ENCODE results near the gene CCDC122.
A peak's percentile ranks its signal among the peaks of the same experiment; 100 is the strongest.

Gene CCDC122

DNA sequence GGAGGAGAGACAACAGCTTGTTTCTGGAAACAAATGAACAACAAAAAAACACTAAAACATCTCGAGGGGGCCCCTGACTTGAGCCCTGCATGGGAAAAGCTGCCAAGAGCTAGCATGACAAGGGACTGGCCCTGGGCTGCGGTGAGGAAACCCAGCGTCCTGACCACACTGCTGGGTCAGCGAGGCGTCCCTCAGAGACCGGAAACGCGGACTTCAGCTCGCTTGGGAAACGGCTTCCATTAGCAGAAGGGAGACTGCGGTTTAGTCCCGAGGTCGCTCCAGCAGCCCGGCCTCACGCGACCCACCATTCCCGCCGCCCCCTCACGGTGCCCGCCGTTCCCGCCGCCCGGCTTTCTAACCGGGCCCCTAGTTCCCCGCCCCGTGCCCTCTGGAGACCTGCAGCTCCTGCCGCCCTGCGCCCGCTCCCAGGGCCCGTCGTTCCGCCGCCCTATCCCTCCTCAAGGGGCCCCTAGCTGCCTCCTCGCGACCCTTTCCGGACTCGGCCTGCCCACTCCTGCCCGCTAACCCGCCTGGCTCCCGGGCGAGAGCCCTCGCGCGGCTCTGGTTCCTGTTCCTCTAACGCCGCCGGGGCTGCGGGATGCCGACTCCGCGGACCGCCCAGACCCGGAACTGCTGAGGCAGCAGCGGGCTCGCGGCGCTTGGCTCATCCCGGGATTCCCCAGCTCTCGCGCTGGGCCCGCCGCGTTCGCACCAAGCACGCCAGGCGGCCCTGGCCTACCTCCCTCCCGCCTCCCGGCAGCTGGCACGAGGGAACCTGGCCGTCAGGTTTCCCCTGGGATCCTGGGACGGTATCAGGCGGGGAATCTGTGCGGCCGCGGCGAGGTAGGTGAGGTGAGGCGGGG, at the start of gene CCDC122:
Gene CCDC122, minus strand, starts transcription at position 849 of the 863 bp plus-strand sequence. CDS start 10,364 bp downstream, outside the sequence.
- peak; percentile 83 for DNase-seq

DNA sequence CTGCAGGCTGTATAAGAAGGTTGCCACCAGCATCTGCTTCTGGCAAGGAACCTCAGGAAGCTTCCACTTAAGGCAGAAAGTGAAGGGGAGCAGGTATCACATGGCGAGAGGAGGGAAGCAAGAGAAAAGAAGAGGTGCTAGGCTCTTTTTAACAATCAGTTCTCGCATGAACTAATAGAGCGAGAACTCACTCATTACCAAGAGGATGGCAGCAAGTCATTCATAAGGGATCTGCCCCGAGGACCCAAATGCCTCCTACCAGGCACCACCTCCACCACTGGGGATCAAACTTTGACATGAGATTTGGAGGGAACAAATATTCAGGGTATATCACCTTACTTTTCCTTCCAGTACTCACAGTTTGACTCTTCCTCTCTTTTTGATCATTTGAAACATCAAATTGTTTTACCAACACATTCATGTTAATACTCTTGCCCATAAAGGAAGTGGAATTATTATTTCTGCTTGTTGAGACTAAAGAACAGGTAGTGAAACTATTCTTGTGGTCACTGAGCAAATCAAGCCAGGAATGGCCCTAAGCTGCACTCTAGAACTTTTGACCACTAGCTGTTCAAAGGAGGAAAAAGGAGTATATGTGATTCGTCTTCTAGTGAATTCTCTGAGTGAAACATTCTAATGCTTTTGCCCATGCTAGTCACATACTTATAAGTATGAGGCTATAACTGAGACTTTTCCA, 45.2 kb upstream of the CCDC122 start:
- DNase-seq: no peak

DNA sequence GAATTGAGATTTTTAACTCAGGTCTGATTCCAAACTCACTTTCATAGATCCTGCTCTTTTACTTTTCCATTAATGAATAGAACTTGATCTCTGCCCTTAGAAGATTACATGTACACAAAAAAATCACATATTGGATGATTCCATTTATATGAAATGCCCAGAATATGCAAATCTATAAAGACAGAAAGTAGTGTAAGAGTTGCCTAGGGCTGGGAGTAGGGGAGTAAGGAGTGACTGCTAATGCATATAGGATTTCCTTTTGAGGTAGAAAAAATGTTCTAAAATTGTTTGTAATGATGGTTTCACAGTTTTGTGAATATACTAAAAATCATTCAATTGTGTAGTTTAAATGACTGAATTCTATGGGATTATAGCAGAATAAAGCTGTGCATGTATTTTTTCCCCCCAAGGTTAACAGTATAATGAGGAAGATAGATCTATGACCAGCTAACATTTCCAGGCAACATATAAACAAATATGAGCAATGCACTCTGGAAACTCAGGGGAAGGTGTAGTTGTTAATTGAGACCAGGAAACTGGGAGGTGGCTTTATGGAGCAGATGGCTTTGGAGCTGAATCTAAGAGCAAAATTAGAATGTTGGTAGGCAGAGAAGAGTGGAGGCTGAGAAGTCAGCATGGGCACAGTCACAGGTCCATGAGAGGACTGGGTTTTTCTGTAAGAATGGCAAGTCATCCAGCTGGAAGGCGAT, 41.6 kb upstream of the CCDC122 start:
- no peak for DNase-seq

DNA sequence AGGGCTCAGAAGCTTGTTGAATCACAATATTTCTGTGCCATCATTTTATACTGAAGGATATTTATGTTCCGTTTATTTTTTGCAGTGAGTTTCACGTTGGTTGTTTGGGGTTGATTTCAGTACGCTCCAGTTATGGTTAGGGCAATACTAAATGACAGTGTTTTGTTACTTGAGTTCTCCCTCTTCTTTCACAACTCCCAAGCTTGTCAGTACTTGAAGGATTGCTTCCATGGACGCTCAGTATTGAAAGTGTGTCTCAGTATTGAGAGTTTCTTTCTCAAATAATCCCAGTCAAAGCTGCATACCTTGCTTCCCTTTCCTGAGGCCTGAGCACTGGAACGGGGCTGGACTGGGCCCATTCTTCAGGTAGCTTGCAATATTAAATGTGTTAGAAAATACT, 39.1 kb upstream of the CCDC122 start:
- no peak for DNase-seq

DNA sequence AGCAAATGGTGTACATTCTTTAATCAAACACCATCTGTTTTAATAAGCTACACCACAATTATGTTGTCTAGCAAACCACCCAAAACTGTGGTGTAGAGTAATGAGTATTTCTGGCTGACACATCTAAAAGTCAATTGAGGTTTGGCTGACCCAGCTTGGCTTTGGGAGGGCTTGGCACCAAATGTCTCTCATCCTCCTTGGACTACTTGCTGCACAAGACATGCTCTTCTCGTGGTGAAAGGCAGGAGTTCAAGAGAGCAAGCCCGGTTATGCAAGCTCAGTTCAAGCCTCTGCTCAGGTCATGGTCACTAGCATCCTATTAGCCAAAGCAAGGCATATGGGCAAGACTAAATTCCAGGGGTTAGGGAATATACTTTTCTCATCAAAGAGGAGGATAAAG, 37.3 kb upstream of the CCDC122 start:
- DNase-seq: no peak

DNA sequence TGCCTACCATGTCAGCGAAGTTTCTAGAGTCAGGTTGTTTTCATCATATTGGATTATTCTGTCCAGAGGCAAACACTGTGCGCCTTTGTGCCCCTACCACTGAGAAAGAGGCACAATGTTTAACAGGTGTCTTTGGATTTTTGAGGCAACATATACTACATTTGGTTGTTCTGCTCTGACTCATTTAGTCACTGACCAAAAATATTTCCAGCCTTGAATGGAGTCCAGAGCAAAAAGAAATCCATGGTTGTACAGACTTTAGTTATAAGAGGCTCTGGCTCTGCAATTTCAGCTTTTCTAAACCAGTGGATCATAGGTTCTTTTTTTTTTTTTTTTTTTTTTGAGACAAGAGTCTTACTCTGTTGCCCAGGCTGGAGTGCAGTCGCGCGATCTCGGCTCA, 35.9 kb upstream of the CCDC122 start:
- DNase-seq: no peak

DNA sequence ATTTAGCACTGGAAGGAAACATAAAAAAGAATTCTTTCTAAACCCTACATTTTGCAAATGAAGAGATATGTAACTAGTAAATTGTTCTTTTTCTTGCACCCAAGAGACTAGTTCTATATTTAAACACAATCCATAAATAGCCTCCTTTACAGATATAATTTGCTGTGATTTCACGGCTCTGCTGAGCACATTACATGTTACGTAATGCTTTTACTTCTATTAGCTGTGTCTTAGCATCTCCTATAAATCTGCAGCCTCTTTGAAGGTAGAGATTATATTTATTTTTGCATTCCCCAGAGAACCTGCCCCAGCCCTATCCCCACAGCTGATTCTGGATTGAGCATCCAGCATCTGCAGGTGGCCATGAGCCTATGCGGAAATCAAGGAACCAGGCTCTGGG, 32.3 kb upstream of the CCDC122 start:
- no peak for DNase-seq

DNA sequence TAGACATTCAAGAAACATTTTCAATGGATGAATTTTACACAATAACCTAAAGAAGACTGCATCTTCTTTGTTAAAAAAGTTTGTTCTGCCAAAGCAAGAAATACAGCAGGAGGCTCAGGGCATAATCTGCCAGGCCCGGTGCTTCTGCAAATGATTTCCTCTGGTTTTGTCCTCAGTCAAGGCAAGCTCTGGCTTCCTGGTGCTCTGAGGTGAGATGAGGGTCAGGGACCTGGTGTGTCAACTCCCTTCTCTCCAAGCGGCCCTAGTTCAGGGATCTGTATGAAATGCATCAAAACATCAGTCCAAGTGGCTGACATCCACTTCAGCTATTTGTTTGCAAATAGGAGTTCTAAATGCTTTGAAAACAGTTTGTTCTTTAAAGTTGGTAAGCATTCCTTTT, 31.7 kb upstream of the CCDC122 start:
- no peak for DNase-seq

DNA sequence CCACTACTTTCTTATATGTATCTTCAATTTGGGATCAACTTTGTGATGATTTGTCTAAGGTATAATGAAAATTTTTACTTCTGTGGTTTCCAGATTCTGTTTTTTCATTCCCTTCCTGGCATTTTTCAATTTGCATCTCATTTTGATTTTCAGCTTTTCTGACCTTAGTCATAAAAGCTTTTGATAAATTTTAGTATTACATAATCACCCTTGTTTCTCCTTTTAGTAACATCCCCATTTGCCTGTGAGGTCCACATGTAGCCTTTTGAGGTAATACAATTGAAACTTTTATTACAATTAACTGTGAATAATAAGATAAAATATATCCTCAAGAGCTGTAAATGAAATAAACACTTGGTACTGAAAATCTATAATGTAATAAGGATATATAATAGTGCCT, 31.3 kb upstream of the CCDC122 start:
- DNase-seq: no peak

DNA sequence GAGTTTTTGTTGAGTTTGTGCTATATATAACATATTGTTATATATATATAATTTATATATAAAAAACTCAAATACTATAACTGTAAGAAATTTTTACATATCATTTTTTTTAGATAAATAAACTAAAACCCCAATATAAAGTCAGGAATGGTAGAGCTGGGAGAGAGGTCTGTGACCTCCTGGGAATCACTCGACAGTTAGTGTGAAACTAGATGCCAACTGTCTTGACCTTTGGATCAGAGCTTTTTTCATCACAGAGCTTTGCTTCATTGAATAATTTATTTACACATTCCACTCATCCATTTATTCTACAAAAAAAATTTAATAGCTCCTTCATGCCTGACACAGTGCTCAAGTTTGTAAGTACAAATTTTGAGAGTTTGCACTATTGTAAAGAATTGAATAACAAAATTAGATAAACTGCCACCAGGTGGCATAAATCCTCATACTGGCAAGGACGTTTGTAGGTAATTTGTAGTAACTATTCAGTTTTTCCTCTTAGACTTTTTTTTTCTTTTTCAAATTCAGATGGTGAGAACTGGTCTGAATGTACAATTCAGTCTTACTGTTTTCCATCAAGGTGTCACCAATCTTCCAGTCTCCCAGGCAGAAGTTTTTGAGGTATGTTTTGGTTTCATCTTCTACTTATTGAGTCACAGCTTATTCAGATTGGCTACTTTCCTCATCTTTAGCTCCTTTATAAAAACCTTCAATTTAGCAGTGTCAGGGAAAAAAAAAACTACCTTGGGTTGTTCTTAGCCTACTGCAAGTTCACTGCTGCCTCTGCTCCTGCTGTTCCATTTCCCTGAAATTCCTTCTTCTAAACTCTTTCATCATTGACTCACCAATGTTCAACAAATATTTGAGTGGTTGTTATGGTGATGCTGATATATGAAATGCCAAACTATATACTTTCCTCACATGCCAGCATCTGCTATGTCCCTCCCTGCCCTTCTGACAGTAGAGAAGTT, 28.9 kb upstream of the CCDC122 start:
- DNase-seq: peak; percentile 16

DNA sequence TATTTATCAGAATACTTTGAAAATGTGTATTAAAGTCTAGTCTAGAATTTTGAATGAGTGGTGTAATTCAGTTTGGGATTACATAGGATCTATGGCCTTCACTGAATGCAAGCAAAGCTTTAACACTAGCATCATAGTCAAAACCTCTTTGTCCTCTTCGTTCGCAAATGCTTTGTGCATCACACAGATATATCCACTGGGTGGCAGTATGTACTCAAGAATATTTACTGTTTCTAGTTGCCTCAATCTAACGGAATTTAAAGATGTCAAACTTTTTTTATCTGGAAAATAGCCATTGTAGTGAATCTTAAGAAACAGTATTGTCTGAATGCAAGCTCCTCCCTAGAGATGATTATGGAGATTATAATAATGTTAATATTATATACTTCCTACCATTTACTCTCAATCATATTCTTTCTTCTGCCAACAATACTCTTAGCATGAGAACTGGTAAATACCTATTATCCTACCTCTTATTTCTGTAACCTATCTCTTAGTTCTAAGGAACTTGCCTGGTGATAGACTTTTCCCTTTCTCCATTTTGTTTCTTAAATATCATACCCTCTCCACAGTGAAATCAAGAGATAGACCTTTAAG, 26.0 kb upstream of the CCDC122 start:
- peak; percentile 59 for DNase-seq

DNA sequence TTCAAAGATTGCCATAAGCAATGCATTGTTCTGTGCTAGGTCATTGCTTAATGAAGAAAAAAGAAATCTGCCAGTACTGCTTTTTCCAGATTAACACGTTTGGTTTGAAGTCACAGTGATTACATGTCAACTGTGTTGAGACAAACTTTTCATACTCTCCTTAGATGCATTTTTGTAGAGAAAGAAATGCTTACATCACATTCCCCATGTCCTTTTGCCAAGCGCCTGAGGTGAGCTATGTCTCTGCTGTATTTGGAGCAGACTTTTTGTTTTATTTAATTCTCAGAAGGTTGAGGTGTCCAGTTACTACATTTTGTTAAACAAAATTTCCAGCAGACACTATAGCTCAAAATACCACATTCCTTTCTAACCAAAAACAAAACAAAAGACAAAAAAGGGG, 16.4 kb upstream of the CCDC122 start:
- no peak for DNase-seq

DNA sequence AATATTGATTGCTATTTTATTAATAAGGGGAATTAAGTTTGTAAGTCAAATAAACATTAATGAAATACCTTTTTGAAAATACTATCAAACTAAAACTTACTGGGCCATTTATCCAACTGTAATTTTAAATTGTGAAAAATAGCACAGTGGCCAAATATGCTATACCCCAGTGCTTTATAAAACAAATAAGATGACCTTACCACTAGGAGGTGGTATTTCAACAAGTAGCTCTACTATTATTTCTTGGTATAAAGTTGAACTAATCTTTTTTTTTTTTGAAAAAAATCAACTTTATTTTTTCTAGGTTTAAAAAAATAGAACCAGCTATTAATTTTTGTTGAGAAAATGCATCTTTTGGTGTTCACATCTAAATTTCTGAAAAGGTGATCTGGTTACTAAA, 14.9 kb upstream of the CCDC122 start:
- DNase-seq: no peak

DNA sequence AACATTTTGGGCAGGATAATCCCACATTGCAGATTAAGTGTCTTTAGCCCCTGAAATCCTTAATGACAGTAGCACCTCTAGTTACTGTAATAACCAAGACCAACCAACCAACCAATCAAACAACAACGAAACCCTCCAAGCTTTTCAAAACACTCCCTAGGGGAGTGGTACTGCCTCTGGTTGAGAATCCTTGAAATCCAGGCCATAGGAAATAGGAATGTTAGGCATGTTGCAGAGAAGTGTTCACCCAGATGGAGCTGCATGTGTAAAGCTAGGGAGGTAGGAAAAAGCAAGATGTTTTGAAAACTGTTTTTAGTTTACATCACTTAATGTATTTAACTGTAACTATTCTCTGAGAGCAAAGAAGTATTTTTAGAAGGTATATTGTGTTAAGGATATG, 4.7 kb upstream of the CCDC122 start:
- DNase-seq: no peak

DNA sequence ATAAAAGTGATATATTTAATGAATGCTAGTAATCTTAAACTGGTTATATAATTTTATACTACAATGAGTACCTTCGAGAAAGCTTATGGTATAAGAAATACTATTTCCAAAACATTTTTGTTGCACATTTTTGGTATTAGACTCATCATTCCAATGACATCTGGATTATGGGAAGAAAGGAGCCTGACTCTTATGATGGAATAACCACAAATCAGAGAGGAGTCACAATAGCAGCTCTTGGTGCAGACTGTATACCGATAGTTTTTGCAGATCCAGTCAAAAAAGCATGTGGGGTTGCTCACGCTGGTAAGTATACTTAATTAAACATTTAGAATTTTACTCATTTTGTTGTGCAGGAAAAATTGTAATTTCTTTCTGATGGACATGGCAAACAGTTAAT, 4.1 kb upstream of the CCDC122 start:
- no peak for DNase-seq

DNA sequence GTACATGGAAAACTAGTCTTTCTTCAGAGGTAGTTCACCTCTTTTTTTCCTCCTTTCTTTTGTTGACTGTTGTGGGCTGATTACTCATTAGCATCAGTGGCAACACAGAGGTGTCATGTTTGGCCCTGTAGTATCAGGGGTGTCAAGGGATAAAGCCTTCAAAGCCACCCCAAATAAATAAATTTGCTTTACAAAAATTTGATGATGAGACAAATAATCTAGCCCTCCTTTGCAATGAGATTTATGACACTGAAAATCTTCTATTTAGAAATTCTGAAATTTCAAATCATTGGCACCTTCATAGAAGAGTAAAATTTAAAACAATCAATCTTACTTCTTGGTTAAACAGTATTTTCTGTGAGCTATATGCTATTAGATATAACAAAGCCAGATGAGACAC, 2.0 kb upstream of the CCDC122 start:
- DNase-seq: no peak

DNA sequence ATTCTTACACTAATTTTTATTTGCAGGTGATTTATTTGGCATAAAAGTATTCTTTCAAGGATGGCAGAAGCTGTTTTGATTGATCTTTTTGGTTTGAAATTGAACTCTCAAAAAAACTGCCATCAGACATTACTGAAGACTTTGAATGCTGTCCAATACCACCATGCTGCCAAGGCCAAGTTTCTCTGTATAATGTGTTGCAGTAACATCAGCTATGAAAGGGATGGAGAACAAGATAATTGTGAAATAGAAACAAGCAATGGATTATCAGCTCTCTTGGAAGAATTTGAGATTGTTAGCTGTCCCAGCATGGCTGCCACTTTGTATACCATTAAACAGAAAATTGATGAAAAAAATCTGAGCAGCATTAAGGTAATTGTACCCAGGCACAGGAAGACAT, 1.4 kb upstream of the CCDC122 start:
- DNase-seq: no peak

DNA sequence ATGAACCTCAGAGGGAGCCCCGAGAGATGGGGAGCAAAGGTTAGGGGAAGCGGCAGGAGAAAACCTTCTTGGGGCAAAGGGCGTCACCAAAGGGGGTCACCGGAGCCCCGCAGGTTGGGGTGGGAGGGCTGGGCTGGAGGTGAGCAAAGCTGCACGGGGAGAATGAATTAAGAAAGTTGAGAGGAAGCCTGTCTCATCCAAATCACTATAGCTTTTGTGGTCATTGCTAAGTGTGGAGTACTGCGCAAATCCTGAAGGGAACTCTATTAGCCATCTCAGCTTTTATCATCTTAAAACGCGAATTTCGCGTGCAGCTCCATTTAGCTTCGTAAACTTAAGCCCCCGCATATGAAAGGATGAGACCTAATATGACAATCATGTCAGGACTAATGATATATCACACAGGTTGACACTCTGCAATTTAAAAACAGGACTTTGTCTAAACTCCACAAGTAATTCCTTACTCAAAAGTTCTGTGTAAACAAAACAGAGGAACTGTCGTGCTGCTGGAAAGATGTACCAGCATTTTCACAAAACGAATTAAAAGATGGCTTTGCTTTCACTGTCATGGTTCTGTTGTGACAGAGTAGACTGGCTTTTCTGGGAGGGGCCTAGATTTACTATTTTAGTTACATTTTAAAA, 795 bp upstream of the CCDC122 start:
- DNase-seq: no peak

DNA sequence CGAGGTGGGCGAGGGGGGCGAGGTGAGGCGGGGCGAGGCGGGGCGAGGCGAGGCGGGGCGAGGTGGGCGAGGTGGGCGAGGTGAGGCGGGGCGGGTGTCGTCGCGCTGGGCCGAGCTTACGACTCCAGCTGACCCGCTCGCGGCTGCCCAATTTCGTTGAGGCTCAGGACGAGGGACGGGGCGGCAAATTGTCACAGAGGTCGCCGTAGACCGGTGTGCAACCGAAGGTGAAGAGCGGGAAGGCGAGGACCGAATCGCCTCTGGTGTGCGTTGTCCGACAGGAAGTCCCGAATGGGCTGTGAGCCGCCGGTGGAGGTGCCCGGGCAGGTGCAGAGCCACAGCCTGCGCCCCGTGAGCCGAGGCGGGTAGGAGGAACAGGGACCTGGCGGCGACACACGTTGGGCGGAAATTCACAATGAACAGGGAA, 228 bp upstream of the CCDC122 start, which contains the start of gene LACC1:
Gene LACC1, plus strand, starts transcription at position 150 of the 427 bp plus-strand sequence. CDS start 1,082 bp downstream, outside the sequence.
- peak; percentile 34 for DNase-seq

DNA sequence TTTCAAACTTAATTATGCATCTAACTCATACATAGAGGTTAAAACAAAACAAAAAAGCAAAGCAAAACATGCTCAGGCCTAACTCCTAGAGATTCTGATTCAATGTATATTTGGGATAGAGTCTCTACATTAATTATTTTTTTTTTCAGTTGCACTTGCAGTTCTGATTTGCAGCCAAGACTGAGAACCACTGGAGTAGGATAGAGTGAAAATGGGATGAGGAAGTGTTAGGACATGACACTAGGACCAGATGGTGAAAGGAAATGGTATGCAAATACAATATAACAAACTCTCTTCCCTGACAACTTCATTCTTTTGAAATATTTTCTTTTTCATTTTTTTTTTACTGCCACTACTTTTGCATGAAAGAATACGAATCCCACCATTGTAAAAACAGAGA, 1.8 kb downstream of the CCDC122 start:
- no peak for DNase-seq

DNA sequence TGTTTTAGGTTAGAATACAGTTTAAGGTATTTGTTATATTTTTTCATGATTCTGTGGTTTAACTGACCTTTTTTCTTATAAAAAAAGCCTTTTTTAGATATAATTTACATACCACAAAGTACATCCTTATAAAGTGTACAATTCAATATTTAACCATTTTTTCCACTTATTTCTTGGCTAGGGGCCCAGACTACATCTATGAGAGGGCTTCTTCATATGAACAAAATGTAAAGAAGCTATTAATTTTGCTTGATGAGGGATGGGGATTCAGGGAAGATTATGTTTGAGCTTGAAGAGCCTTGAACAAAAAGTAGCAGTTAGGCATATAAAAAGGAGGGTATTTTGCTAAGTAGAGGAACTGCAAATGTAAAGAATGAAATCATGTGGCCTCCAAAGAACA, 2.2 kb downstream of the CCDC122 start:
- DNase-seq: no peak
